RWPE1 (cell line): ENCODE measurements around the gene HOXD10.

Source experiments
- CTCF ChIA-PET: fragments of 350-600 bp; sonication (Branson Sonifier 250); formaldehyde crosslinking; extraction: SDS; loops from one replicate; lab custom pipeline; 2021; lab: Yijun Ruan, JAX
- POLR2A ChIA-PET: fragments of 400-600 bp; formaldehyde crosslinking; extraction: SDS; loops from one replicate; lab custom pipeline; 2020; ENCODE audit warnings: antibody characterized with exemption; ENCODE audit not compliant: low non-redundant PET; lab: Yijun Ruan, JAX
- DNase-seq: peaks from one replicate; pipeline ENCODE4 v3.0.0; 2012; ENCODE audit warnings: low spot score
- H3K27ac ChIP-seq: fragments of 450-650 bp; 2 replicates; pipeline ENCODE4 v1.5.1; 2017
- CTCF ChIP-seq: fragments of 450-650 bp; conservative IDR thresholded peaks from 2 replicates; pipeline ENCODE4 v1.5.1; 2017; ENCODE audit warnings: low read depth, mild to moderate bottlenecking

The HOXD10 gene

GRCh38 chr2:176120364-176121189 is 4.0 kb downstream of the HOXD10 start:
- H3K27ac ChIP-seq = no peak overlapping the region
- no peak for DNase-seq
- ChIA-PET CTCF (interaction anchor here (0.7 to 1.9 kb wide), 3 partner anchors 10 to 23 kb away, joined by 3 to 6 read pairs (median 3); no protein-coding TSS in a partner anchor), POLR2A (interaction anchor here (0.7 kb wide), 1 partner anchor 14 kb away, joined by 3 read pairs; no protein-coding TSS in a partner anchor)
- TF ChIP-seq CTCF = no peak

- ChIA-PET CTCF (interaction anchor here (0.7 to 1.9 kb wide), 3 partner anchors 10 to 24 kb away, joined by 3 to 6 read pairs (median 3); no protein-coding TSS in a partner anchor), POLR2A (no interaction called here)
- TF ChIP-seq CTCF = no peak
- no peak overlapping the region for H3K27ac ChIP-seq
- no peak for DNase-seq
Observed at GRCh38 chr2:176121190-176122051, 4.8 kb downstream of the HOXD10 start.

DNA sequence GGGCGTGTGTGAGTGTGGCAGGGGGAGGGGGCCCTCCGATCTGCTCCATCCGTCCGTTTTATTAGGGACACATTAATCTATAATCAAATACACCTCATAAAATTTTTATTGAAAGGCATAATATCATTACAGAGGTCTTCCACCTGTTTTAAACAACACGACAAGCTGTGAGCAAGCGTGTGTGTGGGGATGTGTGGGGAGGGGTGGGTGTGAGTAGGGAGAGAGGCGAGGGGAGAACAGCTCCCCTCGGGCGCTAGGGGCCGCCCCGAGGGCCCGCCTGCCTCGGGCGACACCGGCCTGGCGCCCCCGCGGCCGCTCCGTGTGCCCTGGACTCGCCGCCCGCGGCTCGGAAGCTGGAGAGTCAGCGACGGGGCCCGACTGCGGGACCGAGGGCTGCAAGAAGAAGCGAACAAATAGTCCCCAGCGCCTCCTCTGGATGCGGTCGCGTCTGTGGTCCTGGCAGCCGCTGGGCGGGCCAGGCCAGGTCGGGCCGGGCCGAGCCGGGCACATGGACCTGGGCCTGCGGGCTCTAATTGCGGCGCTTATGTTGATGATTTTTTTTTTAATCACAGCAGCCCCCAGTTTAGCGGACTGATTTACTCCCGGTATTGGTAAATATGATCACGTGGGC is 5.6 kb downstream of the HOXD10 start:
- no peak for DNase-seq
- CTCF ChIA-PET = interaction anchor here (1.9 kb wide), 1 partner anchor 11 kb away, joined by 6 read pairs; no protein-coding TSS in a partner anchor
- TF ChIP-seq CTCF = no peak

GRCh38 chr2:176122683-176123410 is 6.3 kb downstream of the HOXD10 start, which contains the start of gene HOXD9:
Gene HOXD9 (plus strand): TSS chr2:176122719. CDS start chr2:176122769, 50 bp downstream.
- H3K27ac ChIP-seq = no peak within 1 kb of the TSS
- POLR2A ChIA-PET = no interaction called here
- CTCF ChIA-PET = interaction anchor here (1.9 kb wide), 1 partner anchor 12 kb away, joined by 6 read pairs; no protein-coding TSS in a partner anchor

More for the DNA sequence above, 5.6 kb downstream of the HOXD10 start:
- H3K27ac ChIP-seq = no peak overlapping the region
- POLR2A ChIA-PET = no interaction called here

GRCh38 chr2:176123411-176124109 is 7.0 kb downstream of the HOXD10 start:
- TF ChIP-seq CTCF = no peak
- ChIA-PET CTCF (no interaction called here), POLR2A (no interaction called here)
- DNase-seq = no peak
- H3K27ac ChIP-seq = no peak overlapping the region

More at GRCh38 chr2:176122683-176123410, 6.3 kb downstream of the HOXD10 start, which contains the start of gene HOXD9:
- no peak for DNase-seq
- TF ChIP-seq CTCF = no peak
